Ishikawa (cell line): ENCODE measurements around the gene ABHD17C.

Source experiments
- CEBPB ChIP-seq: IDR thresholded peaks from 2 replicates; pipeline ENCODE4 v1.6.1; 2012
- CREB1 ChIP-seq: IDR thresholded peaks from 2 replicates; pipeline ENCODE4 v1.6.1; 2012; ENCODE audit warnings: low read depth
- EGR1 ChIP-seq: IDR thresholded peaks from 2 replicates; pipeline ENCODE4 v1.6.1; 2012
- EP300 ChIP-seq: IDR thresholded peaks from 2 replicates; pipeline ENCODE4 v1.6.1; 2012; ENCODE audit warnings: borderline replicate concordance
- RAD21 ChIP-seq: IDR thresholded peaks from 2 replicates; pipeline ENCODE4 v1.6.1; 2012; ENCODE audit warnings: low read depth
- TAF1 ChIP-seq: IDR thresholded peaks from 2 replicates; pipeline ENCODE4 v1.6.1; 2012; ENCODE audit warnings: low read depth, mild to moderate bottlenecking
- TCF12 ChIP-seq: IDR thresholded peaks from 2 replicates; pipeline ENCODE4 v1.6.1; 2012; ENCODE audit warnings: low read depth
- TEAD4 ChIP-seq: IDR thresholded peaks from 2 replicates; pipeline ENCODE4 v1.6.1; 2012
- USF1 ChIP-seq: IDR thresholded peaks from 2 replicates; pipeline ENCODE4 v1.6.1; 2012
- ZBTB7A ChIP-seq: IDR thresholded peaks from 2 replicates; pipeline ENCODE4 v1.6.1; 2012; ENCODE audit warnings: low read depth
- TF ChIP-seq, protein P1 (sequence below): IDR thresholded peaks from 2 replicates; pipeline ENCODE4 v1.6.1; 2012; ENCODE audit warnings: low read depth, mild to moderate bottlenecking

GRCh38 chr15:80679804-80680175, 15.3 kb upstream of the ABHD17C start:
- TF ChIP-seq, protein P1, sequence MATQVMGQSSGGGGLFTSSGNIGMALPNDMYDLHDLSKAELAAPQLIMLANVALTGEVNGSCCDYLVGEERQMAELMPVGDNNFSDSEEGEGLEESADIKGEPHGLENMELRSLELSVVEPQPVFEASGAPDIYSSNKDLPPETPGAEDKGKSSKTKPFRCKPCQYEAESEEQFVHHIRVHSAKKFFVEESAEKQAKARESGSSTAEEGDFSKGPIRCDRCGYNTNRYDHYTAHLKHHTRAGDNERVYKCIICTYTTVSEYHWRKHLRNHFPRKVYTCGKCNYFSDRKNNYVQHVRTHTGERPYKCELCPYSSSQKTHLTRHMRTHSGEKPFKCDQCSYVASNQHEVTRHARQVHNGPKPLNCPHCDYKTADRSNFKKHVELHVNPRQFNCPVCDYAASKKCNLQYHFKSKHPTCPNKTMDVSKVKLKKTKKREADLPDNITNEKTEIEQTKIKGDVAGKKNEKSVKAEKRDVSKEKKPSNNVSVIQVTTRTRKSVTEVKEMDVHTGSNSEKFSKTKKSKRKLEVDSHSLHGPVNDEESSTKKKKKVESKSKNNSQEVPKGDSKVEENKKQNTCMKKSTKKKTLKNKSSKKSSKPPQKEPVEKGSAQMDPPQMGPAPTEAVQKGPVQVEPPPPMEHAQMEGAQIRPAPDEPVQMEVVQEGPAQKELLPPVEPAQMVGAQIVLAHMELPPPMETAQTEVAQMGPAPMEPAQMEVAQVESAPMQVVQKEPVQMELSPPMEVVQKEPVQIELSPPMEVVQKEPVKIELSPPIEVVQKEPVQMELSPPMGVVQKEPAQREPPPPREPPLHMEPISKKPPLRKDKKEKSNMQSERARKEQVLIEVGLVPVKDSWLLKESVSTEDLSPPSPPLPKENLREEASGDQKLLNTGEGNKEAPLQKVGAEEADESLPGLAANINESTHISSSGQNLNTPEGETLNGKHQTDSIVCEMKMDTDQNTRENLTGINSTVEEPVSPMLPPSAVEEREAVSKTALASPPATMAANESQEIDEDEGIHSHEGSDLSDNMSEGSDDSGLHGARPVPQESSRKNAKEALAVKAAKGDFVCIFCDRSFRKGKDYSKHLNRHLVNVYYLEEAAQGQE = no peak
- TF ChIP-seq TCF12 (no peak), TAF1 (no peak), RAD21 (no peak), CEBPB (no peak), EP300 (no peak), CREB1 (no peak), EGR1 (no peak), USF1 (no peak), TEAD4 (no peak), ZBTB7A (no peak)
